Stimulated activated CD4-positive, alpha-beta T cell treated with anti-CD3 and anti-CD28 coated beads, Interleukin-12 subunit alpha, Interleukin-12 subunit beta, amount 100 ng/mL, for 4 hours (primary cell): ENCODE measurements around the gene TTC7B.

Experiments
- DNase-seq: peaks from one replicate; pipeline ENCODE4 v3.0.0-alpha.2; 2020

The TTC7B gene

GRCh38 chr14:90773705-90774104, 42.5 kb downstream of the TTC7B start:
- no peak for DNase-seq

- no peak for DNase-seq
These were observed 43.1 kb downstream of the TTC7B start for GRCh38 chr14:90773196-90773486.

- no peak for DNase-seq
These were observed 48.3 kb downstream of the TTC7B start for GRCh38 chr14:90767899-90768298.

- no peak for DNase-seq
These were observed 55.5 kb downstream of the TTC7B start for GRCh38 chr14:90760591-90761316.

- no peak for DNase-seq
These were observed 56.2 kb downstream of the TTC7B start for GRCh38 chr14:90760078-90760444.

GRCh38 chr14:90759370-90760077, 56.7 kb downstream of the TTC7B start:
- no peak for DNase-seq

GRCh38 chr14:90758959-90759358, 57.3 kb downstream of the TTC7B start:
- no peak for DNase-seq

- DNase-seq = peak; percentile 96
These were observed 58.0 kb downstream of the TTC7B start for GRCh38 chr14:90758028-90758889.

- DNase-seq = no peak
These were observed 58.8 kb downstream of the TTC7B start for GRCh38 chr14:90757452-90757851.

GRCh38 chr14:90756755-90757345, 59.4 kb downstream of the TTC7B start:
- DNase-seq = no peak

GRCh38 chr14:90755661-90756304, 60.4 kb downstream of the TTC7B start:
- no peak for DNase-seq

- DNase-seq = no peak
These were observed 62.7 kb downstream of the TTC7B start for GRCh38 chr14:90753456-90754005.

- no peak for DNase-seq
These were observed 65.5 kb downstream of the TTC7B start for GRCh38 chr14:90750701-90751100.

- DNase-seq = no peak
These were observed 66.0 kb downstream of the TTC7B start for GRCh38 chr14:90750191-90750590.

GRCh38 chr14:90747909-90748308, 68.3 kb downstream of the TTC7B start:
- no peak for DNase-seq

GRCh38 chr14:90743826-90744225, 72.4 kb downstream of the TTC7B start:
- DNase-seq = no peak

GRCh38 chr14:90743425-90743824, 72.8 kb downstream of the TTC7B start:
- DNase-seq = no peak

- no peak for DNase-seq
These were observed 73.5 kb downstream of the TTC7B start for GRCh38 chr14:90742729-90743128.

- no peak for DNase-seq
These were observed 74.0 kb downstream of the TTC7B start for GRCh38 chr14:90742252-90742651.

- no peak for DNase-seq
These were observed 74.6 kb downstream of the TTC7B start for GRCh38 chr14:90741682-90741946.

GRCh38 chr14:90740946-90741681, 75.1 kb downstream of the TTC7B start:
- DNase-seq = no peak

GRCh38 chr14:90740081-90740480, 76.1 kb downstream of the TTC7B start:
- DNase-seq = no peak
